Right kidney (tissue), 1 donor: ENCODE results near the gene NELL1.

ENCODE experiments used
- DNase-seq: peaks from one replicate; pipeline ENCODE4 v3.0.0-alpha.2; 2016

The NELL1 gene

DNA sequence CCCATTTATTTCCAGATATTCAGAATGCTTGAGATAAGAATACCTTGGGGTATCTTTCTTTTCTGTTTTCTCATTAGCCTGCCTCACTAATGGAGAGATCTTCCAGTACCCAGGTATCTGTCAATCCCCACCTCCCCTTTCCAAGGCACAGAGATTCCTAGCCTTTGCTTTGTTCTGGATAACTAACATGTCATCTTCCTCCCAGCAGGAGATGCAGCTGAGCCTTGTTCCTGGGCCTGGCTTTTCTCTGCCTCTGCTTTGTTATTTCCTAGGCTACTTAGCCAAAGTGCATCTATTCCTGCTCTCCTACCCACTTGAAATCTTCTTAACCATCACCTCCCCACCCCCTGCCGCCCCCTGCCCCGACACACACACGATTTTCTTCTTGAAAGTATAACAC is 297.1 kb downstream of the NELL1 start:
- DNase-seq: no peak

DNA sequence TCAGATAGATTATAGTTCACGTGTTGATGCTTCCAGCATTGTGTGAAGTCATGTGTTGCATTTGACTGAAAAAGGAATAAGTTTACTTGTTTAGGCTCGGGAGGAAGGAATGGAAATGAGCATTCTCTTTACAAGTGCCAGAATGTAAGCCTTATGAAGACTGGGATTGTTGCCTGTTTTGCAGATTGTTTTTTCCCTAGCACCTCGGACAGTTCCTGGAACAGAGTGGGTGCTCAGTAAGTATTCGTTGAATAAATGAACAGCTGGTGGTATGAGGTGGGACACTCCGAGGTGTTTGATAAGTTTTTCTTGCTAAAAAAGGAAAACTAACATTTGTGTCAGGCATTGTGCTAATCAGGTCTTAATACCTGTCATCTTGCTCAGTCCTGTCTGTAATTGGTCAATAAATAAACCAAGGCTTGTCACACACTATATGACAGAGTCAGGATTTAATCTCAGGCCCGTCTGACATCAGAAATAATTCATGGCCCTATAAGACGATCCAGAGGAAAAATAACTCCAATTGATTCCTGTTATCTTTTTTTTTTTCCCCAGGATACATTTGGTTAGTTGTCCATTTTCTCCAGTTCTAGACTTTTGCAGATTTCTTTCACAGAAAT is 304.7 kb downstream of the NELL1 start:
- DNase-seq: no peak

DNA sequence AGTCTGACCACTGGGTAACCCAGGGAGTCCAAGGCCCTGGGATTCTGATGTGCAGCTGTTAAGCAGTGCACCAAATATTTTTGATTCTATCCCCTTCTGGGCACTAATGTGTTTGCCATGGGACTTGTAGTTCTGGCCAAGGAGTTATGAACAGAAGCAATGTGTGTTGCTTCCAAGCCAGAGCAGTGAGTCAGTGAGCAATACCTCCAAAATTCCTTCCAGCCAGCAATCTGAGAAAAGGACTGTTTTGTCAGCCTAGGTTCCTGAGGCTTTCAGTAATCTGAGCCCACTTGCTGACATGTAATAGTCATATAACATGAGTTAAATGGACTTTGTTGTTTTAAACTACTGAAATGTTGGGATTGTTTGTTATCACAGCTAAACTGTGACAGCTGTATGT is 311.4 kb downstream of the NELL1 start:
- DNase-seq: no peak

DNA sequence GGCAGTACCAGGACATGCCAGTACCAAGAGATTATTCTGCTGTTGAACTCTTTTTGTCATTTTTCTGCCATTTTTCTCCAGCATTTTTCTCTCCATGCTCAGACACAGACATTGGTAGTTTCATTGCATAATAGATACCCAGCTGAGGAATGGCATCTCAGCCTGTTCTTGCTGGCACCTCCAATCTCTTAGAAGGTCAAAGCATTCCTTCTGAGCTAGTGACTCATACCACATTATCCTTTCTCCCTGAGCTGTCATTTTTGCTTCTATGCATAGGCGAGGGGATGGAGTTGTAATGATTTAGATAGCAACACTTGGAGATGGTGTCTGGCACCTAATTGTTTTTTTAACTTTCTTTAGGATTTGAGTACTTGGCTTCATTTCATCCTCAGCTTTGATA is 321.1 kb downstream of the NELL1 start:
- DNase-seq: no peak

DNA sequence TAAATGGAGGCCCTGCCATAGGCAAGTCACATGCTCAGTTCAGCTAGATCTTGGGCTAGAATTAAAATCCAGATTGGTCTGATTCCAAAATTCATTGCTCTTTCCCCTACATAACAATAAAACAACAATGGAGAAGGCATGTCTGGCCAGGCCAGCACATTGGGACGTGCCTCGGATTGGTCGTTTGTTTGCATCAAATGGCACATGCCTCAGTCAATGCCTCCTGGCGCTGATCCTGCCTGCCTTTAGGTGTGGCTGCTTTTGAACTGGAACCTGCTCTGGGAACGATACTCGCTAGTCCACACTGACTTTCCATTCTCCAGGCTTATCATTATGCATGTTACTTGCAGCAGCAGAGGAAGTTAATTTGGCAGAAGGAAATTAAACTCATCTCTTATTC is 322.1 kb downstream of the NELL1 start:
- DNase-seq: no peak

DNA sequence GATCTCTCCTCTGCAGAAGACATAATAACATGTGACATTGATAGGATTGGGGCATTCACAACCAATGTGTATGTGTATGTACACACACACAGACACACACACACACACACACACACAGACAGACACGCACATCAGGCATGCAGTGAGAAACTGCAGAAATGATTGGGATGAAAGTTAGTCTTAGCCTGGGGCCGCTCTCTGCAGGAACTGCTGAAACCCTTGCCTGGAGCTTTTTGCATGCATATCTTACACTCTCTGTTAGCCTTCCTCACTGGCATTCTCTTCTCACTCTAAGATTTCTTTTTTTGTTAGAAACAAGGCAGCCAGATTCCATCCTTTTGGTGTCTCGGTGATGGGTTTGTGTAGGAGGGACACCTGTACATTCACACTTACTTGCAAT is 337.9 kb downstream of the NELL1 start:
- no peak for DNase-seq

DNA sequence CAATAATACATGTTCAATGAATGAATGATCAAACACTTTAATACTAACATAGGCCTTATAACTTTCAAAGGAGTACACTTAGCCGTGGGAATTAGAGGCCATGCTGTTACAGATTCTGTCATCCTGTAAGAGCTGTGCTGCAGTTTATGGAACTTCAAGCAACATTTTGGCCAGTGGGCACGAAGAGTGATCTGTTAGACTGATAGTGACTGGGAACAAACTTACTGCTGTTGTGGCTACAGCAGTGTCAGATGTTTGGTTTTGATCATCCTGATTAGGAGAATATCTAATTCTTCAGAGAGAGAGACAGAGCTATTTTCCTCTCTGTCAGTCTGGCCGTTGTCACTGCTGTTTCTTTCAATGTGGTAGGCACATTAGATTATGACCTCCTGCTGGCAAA is 348.9 kb downstream of the NELL1 start:
- no peak for DNase-seq

DNA sequence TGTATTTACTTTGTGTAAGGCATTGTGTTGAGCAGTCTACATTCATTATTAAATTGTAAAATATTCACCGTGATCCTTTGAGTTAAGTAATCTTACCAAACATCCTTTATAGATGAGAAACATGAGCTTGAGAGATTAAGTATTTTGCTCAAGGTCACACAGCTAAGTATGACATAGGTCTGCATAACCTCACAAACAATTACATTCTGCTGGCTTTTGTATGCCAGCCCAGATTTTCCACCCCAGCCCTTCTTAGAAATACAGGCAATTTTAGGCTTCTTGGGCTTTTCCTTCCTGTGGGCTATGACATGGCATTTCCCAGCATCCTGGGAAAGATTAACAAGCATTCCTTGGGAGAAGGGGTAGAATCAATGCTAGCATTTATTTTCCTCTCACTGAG is 357.3 kb downstream of the NELL1 start:
- DNase-seq: no peak

DNA sequence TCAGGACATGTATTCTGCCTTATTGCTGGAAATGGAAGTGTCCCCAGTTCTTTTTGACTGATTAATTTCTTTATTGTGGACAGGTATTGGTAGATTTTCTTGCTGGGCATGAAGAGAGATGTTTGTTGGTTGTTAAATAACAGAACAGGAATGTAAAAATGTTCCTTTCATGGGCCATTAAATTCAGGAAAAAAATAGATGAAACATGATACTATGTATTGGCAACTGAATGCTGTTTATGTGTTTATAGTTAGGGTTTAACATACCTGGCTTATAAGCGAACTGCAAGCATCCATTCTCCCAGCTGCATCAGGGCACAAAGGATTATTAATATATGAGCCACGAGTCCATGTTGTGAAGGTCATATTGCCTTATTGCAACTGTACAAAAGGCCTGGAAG is 368.5 kb downstream of the NELL1 start:
- no peak for DNase-seq

DNA sequence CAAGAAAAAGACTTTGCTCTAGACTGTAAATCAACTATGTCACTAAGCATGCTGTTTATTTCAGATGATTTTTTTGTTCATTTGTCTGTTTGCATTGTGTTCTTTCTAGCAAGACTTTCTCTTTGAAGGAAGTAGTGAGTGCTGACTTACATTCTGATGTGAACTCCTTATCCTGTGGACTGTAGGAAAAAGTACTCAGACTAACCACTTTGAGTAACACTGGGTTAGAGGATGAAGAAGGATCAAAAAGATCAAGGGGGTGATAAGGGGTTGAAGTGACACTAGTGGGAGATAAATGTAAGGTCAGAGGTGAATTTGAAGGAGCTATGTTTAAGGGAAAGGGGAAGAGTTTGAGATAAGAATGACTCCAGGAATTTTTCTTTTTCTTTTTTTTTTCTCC is 369.4 kb downstream of the NELL1 start:
- no peak for DNase-seq

DNA sequence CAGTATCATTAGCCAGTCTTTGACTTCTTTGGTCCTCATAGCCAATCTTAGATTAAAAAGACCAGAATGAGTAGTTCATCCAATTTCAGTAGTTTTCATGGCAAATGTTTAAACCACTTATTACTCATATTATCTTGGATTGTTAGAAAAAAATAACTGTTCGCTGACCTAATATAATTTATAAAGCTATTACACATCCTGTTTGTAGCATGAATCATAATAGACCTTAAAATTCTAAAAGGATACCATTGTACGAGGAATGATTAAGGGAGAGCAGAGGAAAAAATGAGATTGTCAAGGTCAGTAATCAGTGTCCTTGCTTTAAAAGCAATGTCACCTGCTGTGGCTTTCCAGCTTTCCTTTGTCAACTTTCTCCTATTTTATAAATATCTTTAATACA is 371.2 kb downstream of the NELL1 start:
- no peak for DNase-seq

DNA sequence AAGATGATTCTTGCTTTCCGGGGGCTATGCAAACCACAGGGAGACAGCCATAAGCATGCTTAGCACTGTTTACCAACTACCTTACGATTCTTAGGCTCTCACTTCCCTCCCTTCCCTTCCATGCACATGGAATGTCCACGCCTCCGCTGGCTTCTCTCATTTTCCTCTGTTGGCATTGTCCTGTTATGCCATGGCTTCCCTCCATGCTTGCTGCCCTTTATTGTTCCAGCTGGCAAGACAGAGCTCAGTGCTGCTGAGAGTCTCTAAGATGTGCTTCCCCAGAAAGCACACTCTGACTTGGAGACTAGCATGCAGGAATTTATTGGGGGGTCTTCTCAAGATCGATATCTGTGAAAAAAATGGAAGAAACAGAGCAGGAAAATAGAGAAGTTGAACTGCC is 379.2 kb downstream of the NELL1 start:
- no peak for DNase-seq

DNA sequence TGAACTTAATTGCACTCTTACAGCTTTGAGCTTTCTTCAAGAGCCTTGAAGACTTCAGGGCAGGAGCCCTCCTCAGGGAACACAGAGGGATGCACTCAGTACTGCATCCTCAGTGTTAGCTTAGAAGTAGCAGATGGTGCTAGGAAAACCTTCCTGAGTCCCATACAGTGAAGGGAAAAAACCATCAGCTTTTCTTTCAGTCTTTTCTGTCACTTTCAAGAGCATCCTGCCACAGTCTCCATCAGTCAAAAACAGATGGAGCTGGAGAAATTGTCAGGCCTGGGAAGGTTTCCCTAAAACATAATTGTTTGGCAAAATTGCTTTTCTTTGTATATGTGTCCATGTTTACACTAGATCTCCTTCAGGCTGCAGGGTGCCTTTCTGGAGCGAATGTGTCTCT is 384.1 kb downstream of the NELL1 start:
- no peak for DNase-seq

DNA sequence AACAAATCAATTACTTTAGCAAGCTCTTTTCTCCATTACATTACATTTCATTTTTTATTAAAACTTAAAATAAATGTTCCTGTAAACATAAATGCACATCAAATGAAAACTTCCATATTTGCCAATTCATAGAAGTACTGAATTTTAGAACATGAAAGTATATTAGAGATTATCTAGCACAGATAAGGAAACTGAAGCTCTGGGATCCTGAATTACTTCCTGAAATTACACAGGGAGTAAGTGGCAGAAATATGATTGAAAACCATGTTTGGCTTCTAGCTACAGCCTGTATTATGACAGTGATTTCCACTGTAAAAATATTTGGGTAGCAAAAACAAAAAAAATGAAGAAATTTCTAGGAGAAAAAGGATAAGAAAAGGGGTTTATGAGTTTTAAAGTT is 387.3 kb downstream of the NELL1 start:
- no peak for DNase-seq

DNA sequence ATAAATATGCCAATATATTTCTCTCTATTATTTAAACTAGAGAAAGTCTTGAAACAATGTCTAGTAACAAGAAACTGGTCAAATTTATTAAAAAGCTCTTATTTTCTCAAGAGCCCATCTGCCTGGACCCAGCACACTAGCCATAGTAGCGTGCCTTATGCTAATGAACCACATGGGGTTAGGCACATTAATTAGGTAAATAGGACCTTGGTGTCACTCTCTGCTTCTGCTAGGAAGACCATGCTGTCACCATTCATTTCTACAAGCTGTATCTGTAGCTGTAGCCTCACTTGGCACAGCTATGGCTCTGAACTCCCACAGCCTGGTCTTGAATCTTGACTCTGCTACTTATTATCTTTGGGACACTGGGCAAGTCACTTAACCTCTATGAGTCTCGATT is 390.5 kb downstream of the NELL1 start:
- no peak for DNase-seq

DNA sequence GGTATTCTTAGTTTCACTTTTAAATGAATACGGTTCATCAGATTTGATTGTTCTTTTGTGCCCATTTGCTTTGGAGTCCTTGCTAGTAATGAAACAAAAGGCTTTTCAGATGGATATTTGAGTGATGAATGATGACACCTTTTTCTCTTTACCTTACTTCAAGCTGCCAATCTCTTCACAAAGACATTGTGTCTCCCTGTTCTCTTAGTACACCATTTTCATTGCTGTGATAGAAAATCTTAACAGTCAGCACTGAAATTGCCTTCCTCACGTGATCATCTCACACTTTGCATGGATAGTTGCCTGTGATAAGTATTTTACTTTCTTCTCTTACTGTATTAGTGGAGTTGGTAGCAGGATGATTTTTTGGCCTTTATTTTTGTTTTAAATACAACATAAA is 396.6 kb downstream of the NELL1 start:
- no peak for DNase-seq

DNA sequence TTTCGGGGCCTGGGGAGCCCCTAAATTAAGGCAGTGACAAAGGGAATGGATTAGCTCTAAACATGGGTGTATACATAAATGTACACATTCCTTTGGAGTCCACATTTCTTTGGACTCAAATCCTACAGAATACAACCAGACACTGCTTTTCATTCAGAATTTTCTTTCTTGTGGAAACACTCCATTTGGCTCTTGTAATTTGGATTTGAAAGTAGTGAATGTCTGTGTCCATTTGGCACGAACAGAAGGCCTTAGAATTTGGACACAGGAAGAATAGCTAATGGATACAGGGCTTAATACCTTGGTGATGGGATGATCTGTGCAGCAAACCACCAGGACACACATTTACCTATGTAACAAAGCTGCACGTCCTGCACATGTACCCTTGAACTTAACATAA is 399.5 kb downstream of the NELL1 start:
- DNase-seq: no peak

DNA sequence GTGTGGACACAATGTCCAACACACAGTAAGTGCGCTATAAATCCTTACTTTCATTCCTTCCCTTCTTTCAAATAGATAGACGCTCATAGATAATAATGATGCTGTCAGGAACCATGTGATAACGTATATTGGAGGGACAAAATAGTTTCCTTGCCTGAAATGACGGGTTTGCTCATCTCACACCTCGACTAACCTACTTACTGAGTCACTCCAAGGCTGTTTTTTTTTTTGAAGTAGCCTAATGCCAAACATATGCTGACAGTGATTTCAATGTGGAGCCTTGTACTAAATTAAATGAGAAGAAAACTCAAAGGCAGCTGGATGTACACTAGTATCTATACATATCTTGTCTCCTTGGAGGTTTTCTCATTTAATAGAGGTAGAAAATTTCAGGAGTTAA is 400.5 kb downstream of the NELL1 start:
- DNase-seq: no peak

DNA sequence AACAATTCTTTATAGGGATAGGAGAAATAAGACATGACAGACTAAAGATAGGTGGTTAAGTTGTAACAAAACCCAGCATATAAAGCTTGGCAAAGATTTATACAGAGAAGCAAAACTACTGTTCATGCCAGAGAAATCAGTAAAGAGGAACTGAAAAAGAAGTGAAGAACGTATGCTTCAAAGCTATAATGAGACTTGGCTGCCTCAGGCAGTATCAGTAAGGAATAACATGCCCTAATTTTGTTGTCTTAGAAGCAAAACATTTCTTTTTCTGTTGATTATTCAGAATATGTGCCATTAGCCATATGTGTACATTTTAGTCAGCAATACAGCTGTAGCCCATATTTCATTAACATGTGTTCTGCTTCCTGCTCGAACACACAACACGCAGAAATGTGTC is 403.2 kb downstream of the NELL1 start:
- DNase-seq: no peak

DNA sequence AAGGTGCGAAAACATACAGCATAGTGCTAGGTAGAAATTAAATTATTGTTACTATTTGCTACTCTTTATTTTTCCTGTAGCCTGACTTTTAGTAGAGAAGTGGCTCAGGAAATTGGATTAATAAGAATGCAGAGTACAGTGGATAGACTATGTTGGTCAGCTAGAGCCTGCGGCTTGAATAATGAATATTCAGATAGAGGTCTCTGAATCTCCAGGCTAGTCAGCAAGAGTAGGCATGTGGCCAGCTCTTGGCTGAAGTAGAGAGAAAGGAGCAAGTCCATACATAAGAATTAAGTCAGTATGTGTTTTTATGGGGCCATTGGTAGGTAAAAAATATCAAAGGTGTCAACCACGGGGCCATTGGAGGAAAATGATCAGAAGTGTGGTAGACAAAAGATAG is 413.5 kb downstream of the NELL1 start:
- DNase-seq: no peak

DNA sequence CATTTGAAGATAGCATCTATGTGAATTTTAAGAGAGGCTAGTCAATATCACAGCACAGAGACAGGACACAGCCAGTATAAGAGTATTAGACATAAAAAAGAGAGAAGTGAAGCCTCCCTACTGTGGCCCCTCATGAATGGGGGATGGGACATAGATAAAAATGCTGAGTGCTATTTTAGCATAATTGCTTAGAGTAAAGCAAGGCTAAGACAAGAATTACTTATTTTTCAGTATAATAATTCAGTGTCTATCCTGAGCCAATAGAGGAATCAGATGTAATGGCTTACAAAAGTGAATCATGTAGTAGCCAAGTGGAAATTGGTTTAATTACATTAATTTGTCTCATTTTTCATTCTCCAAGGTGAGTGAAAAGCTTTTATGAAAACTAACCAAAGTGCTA is 419.5 kb downstream of the NELL1 start:
- no peak for DNase-seq

DNA sequence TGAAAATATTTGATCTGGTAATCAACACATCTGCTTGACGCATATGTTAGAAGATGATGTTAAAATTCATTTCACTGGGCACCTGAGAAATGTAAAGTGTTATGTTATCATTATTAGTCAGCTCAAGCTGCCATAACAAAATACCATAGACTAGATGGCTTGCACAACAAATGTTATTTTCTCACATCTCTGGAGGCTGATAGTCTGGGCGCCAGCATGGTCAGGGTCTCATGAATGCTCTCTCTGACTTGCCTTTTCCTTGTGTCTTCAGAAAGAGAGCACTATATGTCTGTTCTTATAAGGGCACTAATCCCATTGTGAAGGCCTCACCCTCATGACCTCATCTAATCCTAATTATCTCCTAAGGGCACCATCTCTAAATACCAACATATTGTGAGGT is 435.3 kb downstream of the NELL1 start:
- DNase-seq: no peak

DNA sequence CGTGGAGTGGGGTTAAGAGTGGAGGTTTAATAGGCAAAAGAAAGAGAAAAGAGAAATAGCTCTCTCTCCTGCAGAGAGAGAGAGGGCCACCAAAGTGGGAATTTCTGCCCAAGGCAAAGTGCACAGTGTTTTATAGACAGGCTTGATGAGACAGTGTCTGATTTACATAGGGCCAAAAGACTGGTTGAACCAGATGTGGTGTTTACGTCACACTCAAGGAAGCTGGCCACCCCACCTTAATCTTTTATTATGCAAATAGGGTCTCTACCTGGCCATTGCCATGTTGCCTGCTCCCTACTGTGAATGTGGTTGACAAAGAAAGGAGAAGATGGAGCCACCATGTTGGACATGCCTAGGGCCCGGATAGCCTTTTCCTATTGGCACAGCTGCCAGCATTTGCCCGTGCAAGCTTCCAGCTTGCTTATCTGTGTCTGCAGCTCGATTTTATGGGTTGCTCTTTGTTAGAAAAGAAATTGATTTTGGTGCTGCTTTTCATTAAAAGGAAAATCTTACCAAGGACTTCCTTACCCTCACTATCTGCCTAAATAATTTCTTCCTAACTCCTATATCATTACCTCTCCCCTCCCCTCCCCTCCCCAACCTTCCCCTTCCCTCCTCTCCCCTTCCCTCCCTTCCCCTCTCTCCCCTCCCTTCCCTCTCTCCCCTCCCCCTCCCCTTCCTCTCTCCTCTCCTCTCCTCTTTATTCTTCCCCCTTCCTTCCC is 436.0 kb downstream of the NELL1 start:
- no peak for DNase-seq

DNA sequence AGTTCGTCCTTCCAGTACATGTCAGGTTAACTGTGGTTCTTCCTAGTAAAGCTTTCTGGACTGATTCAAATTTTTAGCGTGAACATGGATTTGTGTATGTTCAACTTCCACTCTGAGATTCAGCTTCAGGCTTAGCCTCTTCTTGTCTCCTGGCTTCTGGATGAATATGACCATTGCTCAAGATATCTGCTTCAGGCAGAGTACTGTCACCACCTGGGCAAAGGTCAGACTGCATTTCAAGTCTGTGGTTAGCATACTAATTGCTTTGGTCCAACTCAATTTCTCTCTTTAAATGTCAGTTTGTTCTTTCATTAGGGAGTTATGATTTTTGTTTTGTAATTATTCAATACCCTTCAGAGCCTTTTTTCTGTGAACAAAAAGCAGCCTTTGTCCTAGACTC is 440.0 kb downstream of the NELL1 start:
- DNase-seq: no peak

DNA sequence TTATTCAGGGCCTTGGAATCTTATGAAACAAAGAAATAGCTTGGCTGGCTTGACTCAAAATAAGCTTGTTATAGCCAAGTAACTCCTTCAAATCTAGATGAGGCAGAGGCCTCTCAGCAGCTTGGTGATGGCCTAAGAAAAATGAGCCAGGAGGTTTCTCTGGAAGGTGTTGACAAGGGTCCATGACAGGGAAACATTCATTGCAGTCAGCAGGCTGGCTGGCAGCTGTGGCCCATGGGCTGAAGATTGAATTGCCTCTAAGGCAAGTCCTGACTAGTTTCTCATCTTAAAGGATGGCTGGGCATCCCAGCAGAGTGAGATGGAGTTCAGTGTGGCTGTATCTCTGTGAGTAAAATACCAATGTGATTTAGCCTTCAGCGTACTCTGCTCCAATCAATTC is 441.0 kb downstream of the NELL1 start:
- DNase-seq: no peak
